MM.1S (cell line): ENCODE data around the gene IMMP2L.
"Not testable (repeated sequence)": the region's sequence is repeated elsewhere in the genome, so short reads cannot be mapped to it uniquely, and the experiment has no call there.

Source experiments
- EZH2 ChIP-seq: fragments of 300-600 bp; sonication (generic); optimal IDR thresholded peaks from 2 replicates; pipeline ENCODE3; 2017; ENCODE audit warnings: low read depth, mild to moderate bottlenecking, antibody characterized with exemption, low read length, mixed read lengths
- EZH2phosphoT487 ChIP-seq: fragments of 300-600 bp; sonication (generic); IDR thresholded peaks from 2 replicates; pipeline ENCODE4 v1.6.1; 2018; ENCODE audit warnings: antibody characterized with exemption, low read length
- TF ChIP-seq, protein P1 (sequence below): fragments of 300-600 bp; sonication (generic); IDR thresholded peaks from 2 replicates; pipeline ENCODE4 v1.5.1; 2016; ENCODE audit warnings: antibody characterized with exemption, low read length, mixed read lengths

DNA sequence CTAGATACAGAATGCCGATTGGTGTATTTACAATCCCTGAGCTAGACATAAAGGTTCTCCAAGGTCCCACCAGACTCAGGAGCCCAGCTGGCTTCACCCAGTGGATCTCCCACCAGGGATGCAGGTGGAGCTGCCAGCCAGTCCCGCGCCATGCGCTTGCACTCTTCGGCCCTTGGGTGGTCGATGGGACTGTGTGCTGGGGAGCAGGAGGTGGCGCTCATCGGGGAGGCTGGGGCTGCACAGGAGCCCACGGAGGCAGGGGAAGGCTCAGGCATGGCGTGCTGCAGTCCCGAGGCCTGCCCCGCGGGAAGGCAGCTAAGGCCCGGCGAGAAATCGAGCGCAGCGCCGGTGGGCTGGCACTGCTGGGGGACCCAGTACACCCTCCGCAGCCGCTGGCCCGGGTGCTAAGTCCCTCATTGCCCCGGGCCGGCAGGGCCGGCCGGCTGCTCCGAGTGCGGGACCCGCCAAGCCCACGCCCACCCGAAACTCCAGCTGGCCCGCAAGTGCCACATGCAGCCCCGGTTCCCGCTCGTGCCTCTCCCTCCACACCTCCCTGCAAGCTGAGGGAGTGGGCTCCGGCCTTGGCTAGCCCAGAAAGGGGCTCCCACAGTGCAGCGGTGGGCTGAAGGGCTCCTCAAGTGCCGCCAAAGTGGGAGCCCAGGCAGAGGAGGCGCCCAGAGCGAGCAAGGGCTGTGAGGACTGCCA, 19.6 kb upstream of the IMMP2L start:
- TF ChIP-seq, protein P1, sequence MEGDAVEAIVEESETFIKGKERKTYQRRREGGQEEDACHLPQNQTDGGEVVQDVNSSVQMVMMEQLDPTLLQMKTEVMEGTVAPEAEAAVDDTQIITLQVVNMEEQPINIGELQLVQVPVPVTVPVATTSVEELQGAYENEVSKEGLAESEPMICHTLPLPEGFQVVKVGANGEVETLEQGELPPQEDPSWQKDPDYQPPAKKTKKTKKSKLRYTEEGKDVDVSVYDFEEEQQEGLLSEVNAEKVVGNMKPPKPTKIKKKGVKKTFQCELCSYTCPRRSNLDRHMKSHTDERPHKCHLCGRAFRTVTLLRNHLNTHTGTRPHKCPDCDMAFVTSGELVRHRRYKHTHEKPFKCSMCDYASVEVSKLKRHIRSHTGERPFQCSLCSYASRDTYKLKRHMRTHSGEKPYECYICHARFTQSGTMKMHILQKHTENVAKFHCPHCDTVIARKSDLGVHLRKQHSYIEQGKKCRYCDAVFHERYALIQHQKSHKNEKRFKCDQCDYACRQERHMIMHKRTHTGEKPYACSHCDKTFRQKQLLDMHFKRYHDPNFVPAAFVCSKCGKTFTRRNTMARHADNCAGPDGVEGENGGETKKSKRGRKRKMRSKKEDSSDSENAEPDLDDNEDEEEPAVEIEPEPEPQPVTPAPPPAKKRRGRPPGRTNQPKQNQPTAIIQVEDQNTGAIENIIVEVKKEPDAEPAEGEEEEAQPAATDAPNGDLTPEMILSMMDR, result not testable (repeated sequence)
- TF ChIP-seq EZH2phosphoT487, EZH2: not testable (repeated sequence)
